Endothelial cell (in vitro differentiated cells): Measurements from ENCODE around the gene NFKBIE. TPM values are rescaled to one million over a fixed set of nuclear protein-coding genes. Genes with fewer than 3 reads are reported as not detected.

Source experiments
- DNase-seq: peaks from one replicate; pipeline ENCODE4 v3.0.0; 2021; ENCODE audit warnings: low spot score
- H3K27ac Mint-ChIP-seq: one replicate; pipeline ENCODE4 v1.8.0; 2021; ENCODE audit warnings: mixed read lengths, inconsistent platforms; ENCODE audit not compliant: unreplicated experiment
- H3K27me3 Mint-ChIP-seq: one replicate; pipeline ENCODE4 v1.8.0; 2021; ENCODE audit warnings: mild to moderate bottlenecking, moderate library complexity, mixed read lengths, inconsistent platforms; ENCODE audit not compliant: unreplicated experiment
- H3K36me3 Mint-ChIP-seq: one replicate; pipeline ENCODE4 v1.8.0; 2021; ENCODE audit warnings: mild to moderate bottlenecking, low read depth, mixed read lengths, inconsistent platforms; ENCODE audit not compliant: unreplicated experiment
- H3K4me1 Mint-ChIP-seq: one replicate; pipeline ENCODE4 v1.8.0; 2021; ENCODE audit warnings: mild to moderate bottlenecking, mixed read lengths, inconsistent platforms; ENCODE audit not compliant: unreplicated experiment
- H3K4me3 Mint-ChIP-seq: one replicate; pipeline ENCODE4 v1.8.0; 2021; ENCODE audit warnings: mild to moderate bottlenecking, mixed read lengths, inconsistent platforms; ENCODE audit not compliant: unreplicated experiment
- H3K9me3 Mint-ChIP-seq: one replicate; pipeline ENCODE4 v1.8.0; 2021; ENCODE audit warnings: mixed read lengths, inconsistent platforms; ENCODE audit not compliant: unreplicated experiment
- total RNA-seq: library from RNA; stranded (reverse); fragmentation: NEBNext Ultra II Directional; extraction: Animal tissue kit (Norgen Biotek cat#: 25700); gene quantifications from one replicate; pipeline ENCODE4 v1.2.1, GENCODE V29; 2021; ENCODE audit not compliant: unreplicated experiment
- TF ChIP-seq, protein P1 (sequence below): fragments of 200-600 bp; sonication (generic); IDR thresholded peaks from one replicate; pipeline ENCODE4 v1.5.0; 2021; ENCODE audit warnings: antibody characterized with exemption; ENCODE audit not compliant: unreplicated experiment

NFKBIE gene
- total RNA-seq, 1 donor from 2014 or later, result 16.7 TPM

DNA sequence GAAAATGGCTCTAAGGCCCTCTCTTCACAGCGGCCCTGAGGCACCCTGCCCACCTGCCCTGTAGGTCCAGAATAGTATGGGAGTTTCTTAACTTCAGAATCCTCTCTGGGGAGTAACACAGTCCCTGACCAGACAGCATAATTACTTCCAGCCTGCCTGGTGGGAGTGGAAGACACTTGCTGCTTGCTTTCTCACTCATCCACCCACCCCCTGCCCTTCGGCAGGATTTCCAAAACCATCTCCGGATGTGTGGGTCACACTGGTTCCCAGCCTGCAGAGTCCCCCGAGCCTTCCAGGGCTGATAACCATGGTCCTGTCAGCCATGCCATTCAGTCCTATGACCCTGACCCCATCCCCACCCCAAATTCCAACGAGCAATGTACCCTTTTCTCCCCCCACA is 36.5 kb downstream of the NFKBIE start:
- H3K36me3 Mint-ChIP-seq, result peaks cover 47% of the 10 kb centered on the region
- DNase-seq, result no peak
- H3K27me3 Mint-ChIP-seq, result peaks cover 8% of the 10 kb centered on the region
- H3K4me1 Mint-ChIP-seq, result peaks cover 43% of the 10 kb centered on the region
- TF ChIP-seq, protein P1, sequence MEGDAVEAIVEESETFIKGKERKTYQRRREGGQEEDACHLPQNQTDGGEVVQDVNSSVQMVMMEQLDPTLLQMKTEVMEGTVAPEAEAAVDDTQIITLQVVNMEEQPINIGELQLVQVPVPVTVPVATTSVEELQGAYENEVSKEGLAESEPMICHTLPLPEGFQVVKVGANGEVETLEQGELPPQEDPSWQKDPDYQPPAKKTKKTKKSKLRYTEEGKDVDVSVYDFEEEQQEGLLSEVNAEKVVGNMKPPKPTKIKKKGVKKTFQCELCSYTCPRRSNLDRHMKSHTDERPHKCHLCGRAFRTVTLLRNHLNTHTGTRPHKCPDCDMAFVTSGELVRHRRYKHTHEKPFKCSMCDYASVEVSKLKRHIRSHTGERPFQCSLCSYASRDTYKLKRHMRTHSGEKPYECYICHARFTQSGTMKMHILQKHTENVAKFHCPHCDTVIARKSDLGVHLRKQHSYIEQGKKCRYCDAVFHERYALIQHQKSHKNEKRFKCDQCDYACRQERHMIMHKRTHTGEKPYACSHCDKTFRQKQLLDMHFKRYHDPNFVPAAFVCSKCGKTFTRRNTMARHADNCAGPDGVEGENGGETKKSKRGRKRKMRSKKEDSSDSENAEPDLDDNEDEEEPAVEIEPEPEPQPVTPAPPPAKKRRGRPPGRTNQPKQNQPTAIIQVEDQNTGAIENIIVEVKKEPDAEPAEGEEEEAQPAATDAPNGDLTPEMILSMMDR, result no peak
- H3K9me3 Mint-ChIP-seq, result no peaks in the 10 kb centered on the region
- H3K27ac Mint-ChIP-seq, result no peak overlapping the region
- no peak overlapping the region for H3K4me3 Mint-ChIP-seq

DNA sequence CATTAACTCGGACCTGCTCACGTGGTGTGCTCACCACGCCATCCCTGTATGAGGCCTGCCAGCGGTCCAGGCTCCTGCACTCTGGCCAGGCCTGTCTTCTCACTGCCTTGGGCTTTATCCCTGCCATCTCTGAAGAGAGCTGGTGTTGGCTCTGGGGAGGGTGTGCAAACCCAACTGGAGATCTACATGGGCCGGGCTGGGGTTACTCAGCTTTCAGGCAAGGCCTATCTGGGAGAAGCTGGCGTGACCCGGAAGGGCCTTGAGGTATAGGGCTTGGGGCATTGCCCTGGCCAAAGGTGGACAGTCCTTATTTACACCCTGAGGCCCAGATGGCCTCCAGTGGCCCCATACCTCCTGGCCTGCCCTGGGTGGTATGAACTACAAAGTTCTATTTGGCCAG is 36.9 kb downstream of the NFKBIE start:
- H3K36me3 Mint-ChIP-seq, result peaks cover 43% of the 10 kb centered on the region
- no peak for DNase-seq
- no peaks in the 10 kb centered on the region for H3K9me3 Mint-ChIP-seq
- H3K27ac Mint-ChIP-seq, result no peak overlapping the region
- H3K4me3 Mint-ChIP-seq, result no peak overlapping the region
- peaks cover 39% of the 10 kb centered on the region for H3K4me1 Mint-ChIP-seq
- TF ChIP-seq, protein P1, result no peak
- peaks cover 4% of the 10 kb centered on the region for H3K27me3 Mint-ChIP-seq

GRCh38 chr6:44228031-44228430 is 37.3 kb downstream of the NFKBIE start:
- H3K4me3 Mint-ChIP-seq, result no peak overlapping the region
- TF ChIP-seq, protein P1, result no peak
- H3K27ac Mint-ChIP-seq, result no peak overlapping the region
- no peaks in the 10 kb centered on the region for H3K9me3 Mint-ChIP-seq
- peaks cover 36% of the 10 kb centered on the region for H3K4me1 Mint-ChIP-seq
- H3K27me3 Mint-ChIP-seq, result peaks cover 3% of the 10 kb centered on the region
- peaks cover 41% of the 10 kb centered on the region for H3K36me3 Mint-ChIP-seq
- no peak for DNase-seq

GRCh38 chr6:44227148-44227793 is 38.1 kb downstream of the NFKBIE start:
- TF ChIP-seq, protein P1, result no peak
- Mint-ChIP-seq H3K36me3 (peaks cover 36% of the 10 kb centered on the region), H3K4me3 (no peak overlapping the region), H3K4me1 (peaks cover 37% of the 10 kb centered on the region), H3K27me3 (peaks cover 3% of the 10 kb centered on the region), H3K27ac (no peak overlapping the region), H3K9me3 (no peaks in the 10 kb centered on the region)
- DNase-seq, result no peak

DNA sequence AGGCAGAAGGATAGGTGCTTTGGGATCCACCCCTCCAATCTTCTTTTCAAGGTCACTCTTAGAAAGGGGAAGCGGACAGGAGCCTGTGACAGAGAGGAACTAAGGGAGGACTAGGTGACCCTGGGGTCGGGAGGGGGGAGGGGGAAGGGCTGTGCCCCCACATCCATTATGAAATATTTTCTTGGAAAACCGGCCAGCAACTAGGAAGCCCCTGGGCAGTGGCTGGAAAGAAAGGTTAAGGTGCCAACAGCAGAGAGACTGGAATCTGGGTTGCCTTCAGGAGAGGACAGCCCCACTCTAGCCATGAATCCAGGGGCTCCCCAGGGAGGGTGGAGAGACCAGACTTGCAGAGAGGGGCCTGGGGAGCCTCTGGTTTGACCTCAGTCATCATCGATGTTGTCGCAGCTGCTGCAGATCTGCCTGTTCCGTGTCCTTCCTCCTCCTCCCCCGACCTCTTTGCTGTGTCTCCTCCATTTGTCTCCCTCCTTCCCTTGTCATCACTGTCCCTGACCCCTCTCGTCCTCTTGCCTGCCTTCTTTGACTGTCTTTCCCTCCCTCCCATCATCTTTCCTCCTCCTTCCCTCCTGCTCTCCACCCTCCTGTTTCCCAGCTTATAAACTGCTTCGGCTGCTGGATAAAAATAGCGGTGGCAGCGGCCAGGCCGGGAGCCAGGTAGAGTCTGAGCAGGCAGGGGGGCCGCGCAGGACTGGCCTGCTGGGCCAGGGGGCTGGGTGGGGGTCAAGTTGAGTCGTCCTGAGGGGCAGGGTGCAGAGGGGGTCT is 38.8 kb downstream of the NFKBIE start:
- TF ChIP-seq, protein P1, result no peak
- DNase-seq, result no peak
- Mint-ChIP-seq H3K4me1 (peaks cover 40% of the 10 kb centered on the region), H3K36me3 (peaks cover 31% of the 10 kb centered on the region), H3K27me3 (peaks cover 3% of the 10 kb centered on the region), H3K4me3 (no peak overlapping the region), H3K27ac (no peak overlapping the region), H3K9me3 (no peaks in the 10 kb centered on the region)
